OCI-M2 (cell line): Measurements from ENCODE around the gene FRMD4A.

Experiments
- DNase-seq: peaks from one replicate; lab custom pipeline; 2025; ENCODE audit not compliant: unreplicated experiment; lab: John Stamatoyannopoulos, UW

Gene FRMD4A

GRCh38 chr10:13665516-13666262, 665.0 kb downstream of the FRMD4A start:
- no peak for DNase-seq

- DNase-seq, result no peak
These were observed 669.5 kb downstream of the FRMD4A start for GRCh38 chr10:13661256-13661655.

- no peak for DNase-seq
These were observed 670.2 kb downstream of the FRMD4A start for GRCh38 chr10:13660551-13660920.

DNA sequence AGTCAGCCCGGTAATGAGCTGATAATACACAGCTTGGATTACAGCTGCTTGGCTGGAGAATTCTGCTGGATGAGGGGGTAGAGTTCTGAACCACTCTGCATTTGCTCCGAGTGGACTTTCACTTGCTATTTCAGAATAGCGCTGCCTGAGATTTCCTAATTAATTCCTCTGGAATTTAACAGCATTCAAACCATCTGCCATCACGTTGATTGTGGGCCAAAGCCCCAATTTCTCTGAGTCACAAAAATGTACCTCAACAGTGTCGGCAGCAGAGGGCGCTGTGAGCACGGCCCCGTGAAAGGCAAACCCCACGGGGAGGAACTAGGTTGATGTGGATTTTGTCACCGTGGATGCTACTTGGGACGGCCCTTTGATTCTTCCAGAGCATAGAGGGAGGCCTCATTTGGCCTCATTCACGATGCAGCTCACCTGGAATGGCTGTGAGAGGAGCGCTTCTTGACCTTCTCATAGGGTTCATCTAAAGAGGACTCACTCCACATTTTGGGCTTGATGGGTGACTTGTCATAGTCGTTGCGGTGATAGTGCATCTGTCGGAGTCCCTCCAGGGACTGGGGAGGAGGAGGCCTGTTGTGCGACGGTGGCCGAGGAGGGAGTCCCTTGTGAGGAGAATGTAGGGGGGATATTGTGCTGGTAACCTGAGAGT, 670.7 kb downstream of the FRMD4A start:
- no peak for DNase-seq

GRCh38 chr10:13658871-13659685, 671.6 kb downstream of the FRMD4A start:
- DNase-seq, result no peak

DNA sequence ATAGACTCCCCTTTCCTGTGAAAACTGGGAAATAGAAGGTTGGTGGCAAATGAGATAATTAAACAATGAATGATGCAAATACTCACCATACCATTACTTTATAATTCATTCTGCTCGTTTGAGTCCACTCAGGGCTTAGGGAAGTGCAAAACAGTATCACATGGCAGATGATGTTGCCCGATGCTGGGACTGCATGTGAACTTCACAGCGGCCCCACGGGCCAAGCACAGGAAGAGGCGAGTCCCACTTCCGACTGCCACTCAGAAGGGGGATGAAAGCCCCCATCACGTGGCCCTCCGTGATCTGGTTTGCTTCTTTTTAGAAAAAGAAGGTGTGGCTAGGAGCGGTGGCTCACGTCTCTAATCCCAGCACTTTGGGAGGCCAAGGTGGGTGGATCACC, 672.5 kb downstream of the FRMD4A start:
- DNase-seq, result no peak

GRCh38 chr10:13657101-13657680, 673.5 kb downstream of the FRMD4A start:
- DNase-seq, result no peak

GRCh38 chr10:13656337-13657100, 674.2 kb downstream of the FRMD4A start:
- no peak for DNase-seq

DNA sequence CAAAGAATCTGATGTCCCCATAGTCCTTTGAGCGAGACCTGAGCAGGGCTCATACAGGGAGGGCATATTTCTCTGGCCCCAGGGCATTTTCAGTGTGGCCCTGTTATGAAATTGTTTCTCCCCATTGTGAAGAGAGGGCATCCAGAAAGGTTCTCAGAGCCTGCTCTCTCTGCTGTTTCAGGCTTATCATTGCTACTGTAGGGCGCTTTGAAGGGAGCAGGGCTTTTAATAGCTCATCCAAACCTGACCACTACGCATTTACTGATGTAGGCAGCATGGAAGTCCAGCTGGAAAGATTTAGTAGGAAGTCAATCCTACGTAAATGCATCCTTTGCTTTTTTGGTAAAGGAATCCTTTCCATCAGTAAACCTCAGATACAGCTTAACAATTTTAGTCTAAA, 675.9 kb downstream of the FRMD4A start:
- no peak for DNase-seq

GRCh38 chr10:13654118-13654830, 676.5 kb downstream of the FRMD4A start:
- no peak for DNase-seq

- DNase-seq, result no peak
These were observed 677.9 kb downstream of the FRMD4A start for GRCh38 chr10:13652860-13653259.

DNA sequence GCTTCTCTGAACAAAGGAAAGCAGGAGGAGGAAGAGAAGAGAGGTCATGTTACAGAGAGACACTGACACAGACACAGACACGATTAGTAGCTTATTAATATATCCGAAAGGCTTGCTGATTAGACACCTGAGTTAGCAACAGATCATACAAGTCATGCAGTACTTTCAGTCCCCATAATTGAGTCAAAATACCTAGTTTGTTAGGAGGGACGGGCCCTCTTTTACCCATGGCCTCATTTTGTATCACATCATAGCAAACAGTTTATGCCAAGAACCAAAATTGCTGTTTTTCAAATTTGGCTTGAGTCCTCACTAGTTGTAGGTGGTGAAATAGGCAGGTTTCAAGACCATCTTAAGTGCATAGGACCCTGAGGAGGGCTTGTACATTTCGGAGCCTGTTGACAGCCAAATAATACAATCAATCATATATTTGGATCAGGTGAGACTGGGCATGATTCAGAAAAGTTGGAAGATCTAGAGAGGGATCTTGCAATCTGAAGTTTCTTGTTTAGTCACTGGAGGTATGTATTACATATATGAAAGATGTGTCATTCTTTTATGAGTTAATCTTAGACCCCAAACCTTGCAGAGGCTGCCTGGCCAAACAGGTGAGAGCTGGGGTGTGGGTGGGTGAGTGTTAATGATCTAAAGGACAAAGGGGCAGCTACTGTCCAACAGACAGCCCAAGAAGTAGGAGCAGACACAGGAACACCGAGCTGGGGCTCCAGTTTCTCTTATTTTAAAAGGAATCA, 678.6 kb downstream of the FRMD4A start:
- no peak for DNase-seq

GRCh38 chr10:13650961-13651360, 679.8 kb downstream of the FRMD4A start:
- no peak for DNase-seq

- no peak for DNase-seq
These were observed 680.7 kb downstream of the FRMD4A start for GRCh38 chr10:13649844-13650520.

DNA sequence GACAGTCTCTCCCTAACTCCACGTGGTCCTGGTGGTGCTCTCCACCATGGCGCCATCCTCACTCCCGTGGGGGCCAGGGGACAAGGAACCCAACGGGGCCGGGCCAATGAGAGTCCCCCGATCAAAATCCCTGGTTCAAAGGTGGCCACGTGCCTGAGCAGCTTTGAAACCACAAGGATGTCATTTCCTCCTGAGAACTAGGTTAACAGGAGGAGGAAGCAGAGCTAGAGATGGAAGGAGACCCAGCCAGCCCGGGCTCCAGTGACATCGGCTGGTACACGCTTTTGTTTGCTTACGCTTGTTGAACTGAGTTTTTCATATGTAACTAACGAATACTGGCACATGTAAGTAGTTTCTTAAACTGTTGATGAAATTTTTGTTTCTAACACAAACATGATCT, 682.3 kb downstream of the FRMD4A start:
- DNase-seq, result no peak

- no peak for DNase-seq
These were observed 685.9 kb downstream of the FRMD4A start for GRCh38 chr10:13644866-13645265.

DNA sequence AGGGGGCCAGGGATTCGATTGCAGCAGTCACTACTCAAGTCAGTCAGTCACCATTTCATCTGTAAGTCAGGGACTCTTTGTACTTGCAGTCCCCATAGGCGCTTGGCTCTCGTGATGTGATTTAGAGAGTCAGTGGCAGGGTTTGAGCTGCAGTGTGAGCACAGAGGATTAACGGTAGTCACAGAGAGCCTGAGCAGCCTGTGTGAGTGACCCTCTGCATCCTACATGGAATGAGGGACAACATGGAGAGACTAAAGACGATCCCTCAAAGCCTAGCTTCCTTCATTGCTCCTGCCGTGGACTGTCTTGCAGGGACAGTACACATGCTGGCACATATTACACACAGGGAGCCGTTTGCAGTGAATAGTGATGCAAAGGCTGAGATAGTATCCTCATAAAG, 687.7 kb downstream of the FRMD4A start:
- DNase-seq, result no peak

DNA sequence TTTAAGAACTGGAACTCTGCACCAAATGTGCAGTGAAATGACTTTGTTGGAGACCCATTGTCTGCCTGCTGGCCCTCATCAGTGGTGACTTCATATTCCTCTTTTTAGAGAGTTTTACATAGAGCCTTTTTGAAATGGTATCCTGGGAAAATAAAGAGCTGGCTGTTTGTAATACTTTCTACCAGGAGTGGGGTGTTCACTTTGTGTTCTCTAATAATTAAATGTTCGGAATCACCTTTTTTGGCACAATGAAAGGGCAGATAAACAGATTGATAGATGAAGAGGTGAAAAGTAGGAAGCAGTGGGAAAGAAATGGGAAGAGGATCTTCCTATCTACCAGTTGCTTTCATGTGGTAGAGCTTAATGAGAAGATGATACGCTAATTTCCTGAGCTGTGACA, 688.4 kb downstream of the FRMD4A start:
- no peak for DNase-seq

- no peak for DNase-seq
These were observed 692.8 kb downstream of the FRMD4A start for GRCh38 chr10:13637894-13638293.
